ENCODE results near the gene DYSF. TPM values are rescaled to one million over a fixed set of nuclear protein-coding genes. Genes with fewer than 3 reads are reported as not detected.

DYSF gene
- total RNA-seq, 1 experiment from 2014 or later: 0.89 TPM

- Histone ChIP-seq H3K27me3 (ENCODE audit: insufficient read depth, low read length) (no peaks in the 10 kb centered on the region), H2AFZ (ENCODE audit: low read depth, low read length, poor library complexity, severe bottlenecking) (no peak overlapping the region), H3K9me2 (ENCODE audit: insufficient read depth) (no peaks in the 10 kb centered on the region), H3K4me2 (ENCODE audit: low read length) (no peak overlapping the region), H3K79me2 (ENCODE audit: insufficient read depth, low read length) (no peaks in the 10 kb centered on the region), H3K36me3 (ENCODE audit: control insufficient read depth in 1 of 2, insufficient read depth in 2 of 2, low read length in 2 of 2) (no peaks in the 10 kb centered on the region), H3K4me3 (replicated peaks in 1 of 2; ENCODE audit: low read depth in 1 of 2, low read length in 2 of 2) (no peak overlapping the region), H3K9me3 (ENCODE audit: control insufficient read depth in 1 of 2, insufficient read depth in 1 of 2, low read depth in 1 of 2, low read length in 2 of 2) (no peaks in the 10 kb centered on the region), H3K9ac (ENCODE audit: low read length) (no peak overlapping the region), H3K27ac (ENCODE audit: low read depth, low read length) (no peak overlapping the region), H3K4me1 (ENCODE audit: control insufficient read depth in 1 of 2, insufficient read depth in 2 of 2, low read length in 2 of 2) (no peaks in the 10 kb centered on the region), H4K20me1 (ENCODE audit: insufficient read depth) (no peaks in the 10 kb centered on the region)
- no TSS peak for BruUV-seq (replicated peaks)
- ChIA-PET CTCF (no interaction called here), RAD21 (ENCODE audit: low non-redundant PET in 1 of 2, low total read pairs in 2 of 2, uncharacterized antibody in 2 of 2, unreplicated experiment in 2 of 2) (no interaction called here), POLR2A (no interaction called here)
- intact Hi-C loops (cut with micrococcal nuclease): no loop called here
- TF ChIP-seq SP1 (IDR thresholded peaks at IDR 0.05; ENCODE audit: low read depth): no peak
- no peak for TF ChIP-seq TCF7L2 (IDR thresholded peaks at IDR 0.05; ENCODE audit: borderline replicate concordance, extremely low read depth, insufficient read depth, insufficient read length)
- no peak for TF ChIP-seq EZH2 (IDR thresholded peaks at IDR 0.05)
- TF ChIP-seq JUND (IDR thresholded peaks at IDR 0.05): no peak
- no peak for TF ChIP-seq SRF (IDR thresholded peaks at IDR 0.05; ENCODE audit: low read depth)
- no peak for TF ChIP-seq RAD21 (IDR thresholded peaks at IDR 0.05; ENCODE audit: low read depth)
- no peak for TF ChIP-seq FOSL1 (IDR thresholded peaks at IDR 0.05; ENCODE audit: low read depth)
- no peak for TF ChIP-seq ZNF274 (IDR thresholded peaks at IDR 0.05; ENCODE audit: low read depth, low read length)
- no peak for TF ChIP-seq POLR2A (IDR thresholded peaks at IDR 0.05; ENCODE audit: borderline replicate concordance, extremely low read depth, insufficient read depth, insufficient read length)
- no peak for TF ChIP-seq EZH2phosphoT487 (IDR thresholded peaks at IDR 0.05; ENCODE audit: borderline replicate concordance)
- TF ChIP-seq CEBPB (IDR thresholded peaks at IDR 0.05; ENCODE audit: low read depth): no peak
- no peak for TF ChIP-seq REST (IDR thresholded peaks at IDR 0.05; ENCODE audit: low read depth)
- no peak for TF ChIP-seq SIN3A (IDR thresholded peaks at IDR 0.05; ENCODE audit: low read depth)
- no peak for DNase-seq (ENCODE audit: low read depth, low spot score)
- ATAC-seq: no peak
Observed at GRCh38 chr2:71702971-71703898, 249.9 kb downstream of the DYSF start.
